HL-60 (cell line): ENCODE data around the gene NPIPA3.

Experiments
- DNase-seq, 2 experiments: peaks; one replicate each; pipeline ENCODE4 v3.0.0-alpha.2; 2010 to 2020; ENCODE audit warnings: low read depth in 1 of 2, low spot score in 1 of 2
- H3K27ac ChIP-seq: fragments of 250-450 bp; sonication (Bioruptor Pico); replicated peaks from 2 replicates; pipeline ENCODE4 v1.5.1; 2020; ENCODE audit warnings: mild to moderate bottlenecking, moderate library complexity
- H3K27me3 ChIP-seq: fragments of 250-450 bp; sonication (Bioruptor Pico); 2 replicates; pipeline ENCODE4 v1.5.1; 2021; ENCODE audit warnings: mild to moderate bottlenecking, moderate library complexity; ENCODE audit not compliant: insufficient read depth, poor library complexity, severe bottlenecking
- H3K4me3 ChIP-seq: replicated peaks from 2 replicates; pipeline ENCODE4 v1.5.1; 2011; ENCODE audit warnings: mild to moderate bottlenecking, control low read depth, low read length; ENCODE audit not compliant: insufficient read depth
- CTCF ChIP-seq: IDR thresholded peaks from one replicate; pipeline ENCODE4 v1.5.1; 2011; ENCODE audit warnings: low read length, control low read depth, inconsistent platforms; ENCODE audit not compliant: insufficient read depth
- GABPA ChIP-seq: IDR thresholded peaks from 2 replicates; pipeline ENCODE4 v1.6.1; 2012; ENCODE audit warnings: low read depth
- POLR2AphosphoS5 ChIP-seq: IDR thresholded peaks from 2 replicates; pipeline ENCODE4 v1.6.1; 2012; ENCODE audit warnings: low read depth
- REST ChIP-seq: IDR thresholded peaks from 2 replicates; pipeline ENCODE4 v1.6.1; 2012; ENCODE audit warnings: low read depth; ENCODE audit not compliant: insufficient replicate concordance
- SPI1 ChIP-seq: IDR thresholded peaks from 2 replicates; pipeline ENCODE4 v1.6.1; 2012; ENCODE audit warnings: low read depth, mild to moderate bottlenecking, borderline replicate concordance

The NPIPA3 gene

GRCh38 chr16:14669776-14670175 lies 33.4 kb upstream of the NPIPA3 start:
- DNase-seq: no peak
- Histone ChIP-seq H3K27ac (no peak overlapping the region), H3K4me3 (no peak overlapping the region), H3K27me3 (no peaks in the 10 kb centered on the region)
- TF ChIP-seq SPI1 (no peak), REST (no peak), GABPA (no peak), POLR2AphosphoS5 (no peak; the same call in 1 of the 2 replicates), CTCF (no peak)

GRCh38 chr16:14672403-14672971 lies 30.7 kb upstream of the NPIPA3 start:
- DNase-seq: no peak
- no peak overlapping the region for H3K27ac ChIP-seq
- TF ChIP-seq GABPA (no peak), CTCF (no peak), SPI1 (no peak), REST (no peak), POLR2AphosphoS5 (no peak)
- no peak overlapping the region for H3K4me3 ChIP-seq
- H3K27me3 ChIP-seq: no peaks in the 10 kb centered on the region

GRCh38 chr16:14676633-14677032 lies 26.6 kb upstream of the NPIPA3 start:
- no peaks in the 10 kb centered on the region for H3K27me3 ChIP-seq
- TF ChIP-seq GABPA (no peak), REST (no peak), POLR2AphosphoS5 (no peak), SPI1 (no peak), CTCF (no peak)
- no peak for DNase-seq
- no peak overlapping the region for H3K27ac ChIP-seq
- H3K4me3 ChIP-seq: no peak overlapping the region
